Measurements from ENCODE around the gene FMNL2. TPM values are rescaled to one million over a fixed set of nuclear protein-coding genes. Genes with fewer than 3 reads are reported as not detected.

The FMNL2 gene
- total RNA-seq, 1 donor from 2014 or later = 69.7 TPM

GRCh38 chr2:152426801-152427200, 91.8 kb downstream of the FMNL2 start:
- DNase-seq (ENCODE audit: low read depth) = peak; percentile 53

- no peak for DNase-seq (ENCODE audit: low read depth)
These were observed 92.9 kb downstream of the FMNL2 start for GRCh38 chr2:152427902-152428301.

- no peak for DNase-seq (ENCODE audit: low read depth)
These were observed 94.0 kb downstream of the FMNL2 start for GRCh38 chr2:152428800-152429582.

GRCh38 chr2:152430876-152431275, 95.9 kb downstream of the FMNL2 start:
- no peak for DNase-seq (ENCODE audit: low read depth)

- no peak for DNase-seq (ENCODE audit: low read depth)
These were observed 96.6 kb downstream of the FMNL2 start for GRCh38 chr2:152431370-152432098.

- peak; percentile 95 for DNase-seq (ENCODE audit: low read depth)
These were observed 97.3 kb downstream of the FMNL2 start for GRCh38 chr2:152432206-152432653.

GRCh38 chr2:152432765-152433164, 97.8 kb downstream of the FMNL2 start:
- DNase-seq (ENCODE audit: low read depth) = no peak

- DNase-seq (ENCODE audit: low read depth) = no peak
These were observed 98.3 kb downstream of the FMNL2 start for GRCh38 chr2:152433289-152433688.

GRCh38 chr2:152433791-152434190, 98.8 kb downstream of the FMNL2 start:
- no peak for DNase-seq (ENCODE audit: low read depth)

GRCh38 chr2:152434395-152435182, 99.6 kb downstream of the FMNL2 start:
- no peak for DNase-seq (ENCODE audit: low read depth)

- no peak for DNase-seq (ENCODE audit: low read depth)
These were observed 101.2 kb downstream of the FMNL2 start for GRCh38 chr2:152436148-152436547.

- no peak for DNase-seq (ENCODE audit: low read depth)
These were observed 102.5 kb downstream of the FMNL2 start for GRCh38 chr2:152437276-152438108.

- DNase-seq (ENCODE audit: low read depth) = no peak
These were observed 105.1 kb downstream of the FMNL2 start for GRCh38 chr2:152440049-152440448.

- DNase-seq (ENCODE audit: low read depth) = no peak
These were observed 105.5 kb downstream of the FMNL2 start for GRCh38 chr2:152440460-152440859.

GRCh38 chr2:152441961-152442360, 107.0 kb downstream of the FMNL2 start:
- no peak for DNase-seq (ENCODE audit: low read depth)

- DNase-seq (ENCODE audit: low read depth) = peak; percentile 81
These were observed 108.8 kb downstream of the FMNL2 start for GRCh38 chr2:152443771-152444170.

- DNase-seq (ENCODE audit: low read depth) = no peak
These were observed 109.5 kb downstream of the FMNL2 start for GRCh38 chr2:152444448-152444847.

GRCh38 chr2:152445375-152445774, 110.4 kb downstream of the FMNL2 start:
- DNase-seq (ENCODE audit: low read depth) = no peak

GRCh38 chr2:152445791-152446201, 110.8 kb downstream of the FMNL2 start:
- DNase-seq (ENCODE audit: low read depth) = peak; percentile 95

GRCh38 chr2:152446213-152446612, 111.2 kb downstream of the FMNL2 start:
- DNase-seq (ENCODE audit: low read depth) = no peak

- DNase-seq (ENCODE audit: low read depth) = no peak
These were observed 112.9 kb downstream of the FMNL2 start for GRCh38 chr2:152447897-152448296.
